ENCODE measurements around the gene CACNA1D. TPM values are rescaled to one million over a fixed set of nuclear protein-coding genes. Genes with fewer than 3 reads are reported as not detected.

The CACNA1D gene
- total and polyA plus RNA-seq, 7 experiments from 2014 or later = 0.61 to 2.0 (median 0.70) TPM; not detected in 4

DNA sequence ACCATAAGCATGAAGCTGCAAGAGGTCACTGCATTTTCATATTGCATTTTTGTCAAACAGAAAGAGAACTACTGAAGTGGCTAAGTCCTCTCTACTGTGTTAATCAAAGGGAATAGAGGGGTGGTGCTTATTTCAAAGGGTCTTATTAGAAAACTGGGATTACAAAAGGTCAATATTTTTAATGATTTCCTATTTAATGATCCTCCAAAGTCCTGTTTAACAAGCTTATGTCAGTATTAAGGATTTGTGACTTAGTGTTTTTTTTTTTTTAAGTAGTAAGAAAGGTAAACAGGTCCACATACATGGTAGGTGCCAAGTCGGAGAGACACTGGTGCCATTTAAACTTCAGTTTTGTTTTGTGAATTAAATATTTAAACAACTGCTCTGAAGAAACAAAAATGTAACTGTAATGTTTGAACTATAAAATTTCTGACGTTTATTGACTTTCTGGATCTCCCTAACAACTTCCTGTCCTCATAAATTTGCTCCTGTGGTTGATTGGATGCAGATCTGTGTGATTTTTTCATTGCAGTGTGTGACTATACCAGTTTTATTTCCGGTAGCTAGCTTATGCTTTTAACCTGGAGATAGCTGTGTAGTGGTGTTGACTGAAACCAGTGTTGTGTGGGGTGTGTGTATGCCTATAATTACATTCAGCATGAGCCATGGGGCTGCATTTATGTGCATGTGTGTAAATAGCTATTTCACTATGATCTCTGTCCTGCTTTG lies 8.6 kb upstream of the CACNA1D start:
- Histone ChIP-seq H3K4me3 (ENCODE audit: low read length) (no peak overlapping the region), H3K4me1 (ENCODE audit: control insufficient read depth in 2 of 2, insufficient read depth in 2 of 2, low read length in 2 of 2) (no peaks in the 10 kb centered on the region), H3K27me3 (ENCODE audit: control insufficient read depth in 2 of 2, insufficient read depth in 2 of 2, low read length in 2 of 2) (no peaks in the 10 kb centered on the region), H3K27ac (ENCODE audit: low read depth, low read length) (no peak overlapping the region), H3K9me3 (ENCODE audit: control insufficient read depth in 2 of 3, low read length in 3 of 3) (no peaks in the 10 kb centered on the region), H3K36me3 (ENCODE audit: control insufficient read depth in 2 of 3, insufficient read depth in 3 of 3, low read length in 3 of 3) (no peaks in the 10 kb centered on the region)
- intact Hi-C loops (cut with micrococcal nuclease) = no loop called here
- no peak overlapping the region for H3K4me3 Mint-ChIP-seq
- DNase-seq (no peak), ATAC-seq (no peak)
- H3K9me3 Mint-ChIP-seq = no peaks in the 10 kb centered on the region
- CTCF ChIA-PET = no interaction called here
- H3K4me1 Mint-ChIP-seq = peaks cover 0 to 4% (median 0%) of the 10 kb centered on the region in 7 donors
- H3K36me3 Mint-ChIP-seq = no peaks in the 10 kb centered on the region
- peaks cover 14 to 29% (median 23%) of the 10 kb centered on the region in 5 donors for H3K27me3 Mint-ChIP-seq
- POLR2A ChIA-PET = no interaction called here
- no peak overlapping the region for H3K27ac Mint-ChIP-seq

DNA sequence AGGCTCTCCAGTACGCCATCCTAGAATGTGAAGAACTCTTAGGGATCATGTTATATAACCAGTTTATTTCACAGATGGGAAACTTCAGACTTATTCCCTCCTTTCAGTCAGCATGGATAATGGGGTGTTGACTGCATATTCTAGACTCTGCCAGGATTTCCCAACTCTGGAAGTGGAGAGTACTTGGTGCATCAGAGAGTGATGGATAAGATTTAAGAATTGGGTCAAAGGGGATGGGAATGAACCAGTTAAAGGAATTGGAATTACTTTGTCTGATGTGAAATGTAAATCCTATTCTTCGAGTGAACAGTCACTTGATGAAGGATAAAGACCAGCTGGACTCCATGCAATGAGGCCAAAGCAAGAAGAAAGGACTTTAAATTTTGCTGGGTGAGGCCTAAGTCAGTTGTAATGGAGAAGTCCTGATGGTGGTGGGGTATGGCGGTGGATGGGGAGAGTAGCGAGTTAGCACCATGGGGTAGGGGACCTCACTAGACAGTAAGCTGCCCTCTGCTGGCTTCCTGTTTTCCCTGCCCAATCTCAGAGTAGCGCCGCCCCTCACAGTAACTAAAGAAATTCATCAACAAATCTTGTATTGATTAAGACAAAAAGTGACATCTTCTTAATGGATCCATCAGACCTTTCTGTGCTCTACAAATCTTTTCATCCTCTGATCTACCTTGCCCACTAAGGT lies 7.3 kb upstream of the CACNA1D start:
- POLR2A ChIA-PET = no interaction called here
- Mint-ChIP-seq H3K4me3 (no peak overlapping the region), H3K27ac (no peak overlapping the region), H3K9me3 (no peaks in the 10 kb centered on the region), H3K36me3 (peaks cover 0 to 3% (median 0%) of the 10 kb centered on the region in 5 donors), H3K4me1 (peaks cover 0 to 4% (median 0%) of the 10 kb centered on the region in 7 donors), H3K27me3 (peaks cover 22 to 37% (median 27%) of the 10 kb centered on the region in 5 donors)
- Histone ChIP-seq H3K27me3 (ENCODE audit: control insufficient read depth in 2 of 2, insufficient read depth in 2 of 2, low read length in 2 of 2) (no peaks in the 10 kb centered on the region), H3K4me3 (ENCODE audit: low read length) (no peak overlapping the region), H3K4me1 (ENCODE audit: control insufficient read depth in 2 of 2, insufficient read depth in 2 of 2, low read length in 2 of 2) (no peaks in the 10 kb centered on the region), H3K27ac (ENCODE audit: low read depth, low read length) (no peak overlapping the region), H3K36me3 (ENCODE audit: control insufficient read depth in 2 of 3, insufficient read depth in 3 of 3, low read length in 3 of 3) (no peaks in the 10 kb centered on the region), H3K9me3 (ENCODE audit: control insufficient read depth in 2 of 3, low read length in 3 of 3) (no peaks in the 10 kb centered on the region)
- no peak for ATAC-seq
- no peak for DNase-seq
- CTCF ChIA-PET = no interaction called here
- intact Hi-C loops (cut with micrococcal nuclease) = no loop called here

DNA sequence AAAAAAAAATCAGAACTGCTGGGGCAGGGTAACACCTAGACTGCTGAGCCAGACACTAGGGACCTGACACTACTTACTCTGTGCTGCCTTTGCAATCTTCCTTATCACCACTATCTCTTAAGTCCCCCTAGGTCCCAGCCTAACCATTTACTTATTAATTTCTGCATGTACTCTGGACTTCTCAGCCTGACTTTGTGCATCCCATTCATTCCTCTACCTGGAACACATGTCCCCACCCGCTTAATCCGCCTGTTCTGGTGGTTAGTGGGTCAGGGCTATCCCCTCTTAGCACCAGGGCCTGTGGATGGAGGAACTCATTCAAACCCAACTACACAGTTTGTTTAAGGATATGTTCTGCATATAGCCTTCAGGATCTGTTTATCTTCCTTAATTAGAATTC lies 5.0 kb upstream of the CACNA1D start:
- DNase-seq (no peak), ATAC-seq (no peak)
- ChIA-PET POLR2A (no interaction called here), CTCF (no interaction called here)
- Histone ChIP-seq H3K27ac (ENCODE audit: low read depth, low read length) (no peak overlapping the region), H3K4me1 (ENCODE audit: control insufficient read depth in 2 of 2, insufficient read depth in 2 of 2, low read length in 2 of 2) (no peaks in the 10 kb centered on the region), H3K27me3 (ENCODE audit: control insufficient read depth in 2 of 2, insufficient read depth in 2 of 2, low read length in 2 of 2) (peaks cover 0 to 5% of the 10 kb centered on the region in 2 donors), H3K36me3 (ENCODE audit: control insufficient read depth in 2 of 3, insufficient read depth in 3 of 3, low read length in 3 of 3) (no peaks in the 10 kb centered on the region), H3K4me3 (ENCODE audit: low read length) (no peak overlapping the region), H3K9me3 (ENCODE audit: control insufficient read depth in 2 of 3, low read length in 3 of 3) (no peaks in the 10 kb centered on the region)
- Mint-ChIP-seq H3K9me3 (no peaks in the 10 kb centered on the region), H3K27ac (no peak overlapping the region), H3K4me3 (no peak overlapping the region), H3K27me3 (peaks cover 36 to 47% (median 38%) of the 10 kb centered on the region in 5 donors), H3K36me3 (peaks cover 0 to 3% (median 0%) of the 10 kb centered on the region in 5 donors), H3K4me1 (peaks cover 0 to 8% (median 0%) of the 10 kb centered on the region in 7 donors)
- intact Hi-C loops (cut with micrococcal nuclease) = no loop called here

DNA sequence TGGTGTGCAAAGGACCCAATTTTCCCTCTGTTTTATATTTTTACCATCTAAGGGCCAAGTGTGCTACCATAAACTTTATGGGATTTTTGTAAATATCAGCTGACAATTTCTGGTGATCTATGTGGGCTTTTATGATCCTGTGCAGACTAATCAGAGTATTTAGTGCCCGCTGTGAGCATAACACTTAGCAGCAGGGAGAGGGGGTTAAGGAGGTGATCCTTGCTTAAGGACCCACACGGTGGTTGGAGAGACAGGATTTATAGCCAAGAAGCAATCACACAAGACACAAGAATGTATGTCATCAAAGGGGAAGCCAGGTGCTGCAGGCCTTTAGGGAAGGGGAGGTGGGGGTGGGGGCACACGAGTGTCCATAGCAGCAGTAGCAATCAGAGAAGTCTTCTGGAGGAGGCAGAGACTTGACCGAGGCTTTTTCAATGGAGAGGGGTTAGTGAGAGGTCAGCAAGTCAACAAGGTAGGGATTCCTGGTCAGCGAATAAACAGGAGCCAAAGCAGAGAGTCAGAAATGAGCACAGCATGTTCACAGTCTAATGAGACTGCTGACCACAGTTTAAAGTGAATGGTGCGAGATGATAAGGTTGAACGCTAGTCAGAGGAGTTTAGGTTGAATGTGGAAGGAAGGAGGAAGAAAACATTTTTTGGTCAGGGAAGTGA lies 4.5 kb upstream of the CACNA1D start:
- Histone ChIP-seq H3K27ac (ENCODE audit: low read depth, low read length) (no peak overlapping the region), H3K9me3 (ENCODE audit: control insufficient read depth in 2 of 3, low read length in 3 of 3) (no peaks in the 10 kb centered on the region), H3K4me3 (ENCODE audit: low read length) (no peak overlapping the region), H3K4me1 (ENCODE audit: control insufficient read depth in 2 of 2, insufficient read depth in 2 of 2, low read length in 2 of 2) (no peaks in the 10 kb centered on the region), H3K36me3 (ENCODE audit: control insufficient read depth in 2 of 3, insufficient read depth in 3 of 3, low read length in 3 of 3) (no peaks in the 10 kb centered on the region), H3K27me3 (ENCODE audit: control insufficient read depth in 2 of 2, insufficient read depth in 2 of 2, low read length in 2 of 2) (peaks cover 0 to 5% of the 10 kb centered on the region in 2 donors)
- Mint-ChIP-seq H3K4me3 (no peak overlapping the region), H3K9me3 (no peaks in the 10 kb centered on the region), H3K36me3 (peaks cover 0 to 3% (median 0%) of the 10 kb centered on the region in 5 donors), H3K27me3 (peaks cover 31 to 44% (median 38%) of the 10 kb centered on the region in 5 donors), H3K4me1 (peaks cover 0 to 8% (median under 1%) of the 10 kb centered on the region in 7 donors), H3K27ac (no peak overlapping the region)
- no peak for ATAC-seq
- ChIA-PET CTCF (no interaction called here), POLR2A (no interaction called here)
- DNase-seq = no peak
- intact Hi-C loops (cut with micrococcal nuclease) = no loop called here

DNA sequence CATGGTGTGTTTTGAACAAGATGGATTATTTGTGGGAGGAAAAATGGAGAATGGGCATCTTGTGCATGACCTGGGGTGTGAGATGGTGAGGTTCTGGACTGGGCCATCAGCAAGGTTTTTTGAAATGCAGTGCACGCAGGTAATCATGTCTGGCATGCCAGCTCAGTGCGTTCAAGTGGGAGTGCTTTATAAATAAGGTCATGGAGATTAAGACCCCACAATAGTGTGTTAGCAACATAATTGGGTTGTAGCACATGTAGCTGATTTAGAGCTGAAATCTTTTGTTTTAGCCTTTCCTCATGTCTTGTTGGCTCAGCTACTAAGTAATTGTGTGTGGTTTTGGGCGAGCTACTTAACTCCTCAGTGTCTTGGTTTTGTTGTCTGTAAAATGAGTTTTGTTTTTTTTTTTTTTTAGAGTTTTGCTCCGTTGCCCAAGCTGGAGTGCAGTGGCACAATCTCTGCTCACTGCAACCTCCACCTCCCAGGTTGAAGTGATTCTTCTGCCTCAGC lies 3.9 kb upstream of the CACNA1D start:
- intact Hi-C loops (cut with micrococcal nuclease) = no loop called here
- DNase-seq (no peak), ATAC-seq (no peak)
- H3K27me3 ChIP-seq (ENCODE audit: control insufficient read depth in 2 of 2, insufficient read depth in 2 of 2, low read length in 2 of 2) = peaks cover 0 to 5% of the 10 kb centered on the region in 2 donors
- H3K36me3 ChIP-seq (ENCODE audit: control insufficient read depth in 2 of 3, insufficient read depth in 3 of 3, low read length in 3 of 3) = no peaks in the 10 kb centered on the region
- ChIA-PET POLR2A (no interaction called here), CTCF (no interaction called here)
- peaks cover 0 to 8% (median 4%) of the 10 kb centered on the region in 7 donors for H3K4me1 Mint-ChIP-seq
- no peak overlapping the region for H3K27ac ChIP-seq (ENCODE audit: low read depth, low read length)
- H3K36me3 Mint-ChIP-seq = peaks cover 0 to 3% (median 0%) of the 10 kb centered on the region in 5 donors
- H3K4me3 ChIP-seq (ENCODE audit: low read length) = no peak overlapping the region
- no peaks in the 10 kb centered on the region for H3K4me1 ChIP-seq (ENCODE audit: control insufficient read depth in 2 of 2, insufficient read depth in 2 of 2, low read length in 2 of 2)
- H3K27ac Mint-ChIP-seq = no peak overlapping the region
- H3K9me3 Mint-ChIP-seq = no peaks in the 10 kb centered on the region
- no peaks in the 10 kb centered on the region for H3K9me3 ChIP-seq (ENCODE audit: control insufficient read depth in 2 of 3, low read length in 3 of 3)
- H3K27me3 Mint-ChIP-seq = peaks cover 30 to 48% (median 38%) of the 10 kb centered on the region in 5 donors
- no peak overlapping the region for H3K4me3 Mint-ChIP-seq

DNA sequence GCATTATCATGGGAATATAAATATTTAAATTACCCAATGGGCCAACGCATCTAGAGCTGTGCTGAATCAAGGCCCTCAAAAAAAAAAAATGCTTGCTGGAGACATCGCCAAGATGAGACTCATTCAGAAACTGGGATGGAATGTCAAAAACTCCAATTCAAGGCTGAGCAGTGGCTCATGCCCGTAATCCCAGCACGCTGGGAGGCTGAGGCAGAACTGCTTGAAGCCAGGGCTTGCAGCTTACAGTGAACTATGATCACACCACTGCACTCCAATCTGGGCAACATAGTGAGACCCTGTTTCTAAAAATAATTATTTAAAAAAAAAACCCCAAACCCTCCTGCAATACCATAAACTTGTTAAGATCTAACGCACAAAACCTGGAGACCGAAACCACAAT lies 3.1 kb upstream of the CACNA1D start:
- peaks cover 0 to 11% of the 10 kb centered on the region in 2 donors for H3K27me3 ChIP-seq (ENCODE audit: control insufficient read depth in 2 of 2, insufficient read depth in 2 of 2, low read length in 2 of 2)
- H3K9me3 ChIP-seq (ENCODE audit: control insufficient read depth in 2 of 3, low read length in 3 of 3) = no peaks in the 10 kb centered on the region
- H3K4me1 ChIP-seq (ENCODE audit: control insufficient read depth in 2 of 2, insufficient read depth in 2 of 2, low read length in 2 of 2) = no peaks in the 10 kb centered on the region
- POLR2A ChIA-PET = no interaction called here
- ATAC-seq = no peak
- no peak overlapping the region for H3K27ac ChIP-seq (ENCODE audit: low read depth, low read length)
- intact Hi-C loops (cut with micrococcal nuclease) = no loop called here
- DNase-seq = no peak
- no peaks in the 10 kb centered on the region for H3K36me3 ChIP-seq (ENCODE audit: control insufficient read depth in 2 of 3, insufficient read depth in 3 of 3, low read length in 3 of 3)
- Mint-ChIP-seq H3K9me3 (no peaks in the 10 kb centered on the region), H3K36me3 (peaks cover 0 to 3% (median 0%) of the 10 kb centered on the region in 5 donors), H3K27ac (no peak overlapping the region), H3K27me3 (peaks cover 36 to 54% (median 44%) of the 10 kb centered on the region in 5 donors), H3K4me3 (no peak overlapping the region), H3K4me1 (peaks cover 0 to 10% (median 8%) of the 10 kb centered on the region in 7 donors)
- CTCF ChIA-PET = no interaction called here
- H3K4me3 ChIP-seq (ENCODE audit: low read length) = no peak overlapping the region

All from naive thymus-derived CD4-positive, alpha-beta T cell (primary cell).